Right ventricle myocardium superior (tissue), 1 donor: ENCODE results near the gene ATP8A1. TPM values are rescaled to one million over a fixed set of nuclear protein-coding genes. Genes with fewer than 3 reads are reported as not detected.
"Not testable (repeated sequence)": the region's sequence is repeated elsewhere in the genome, so short reads cannot be mapped to it uniquely, and the experiment has no call there.

Experiments
- ATAC-seq: fragments of 200-7000 bp; cut with Tn5 transposase; one replicate; pipeline ENCODE4 v1.9.1; 2020; ENCODE audit warnings: mild to moderate bottlenecking; ENCODE audit not compliant: poor library complexity
- DNase-seq: peaks from one replicate; pipeline ENCODE4 v3.0.0-alpha.2; 2020
- intact Hi-C: fragments of 100-400 bp; cut with DNase I; formaldehyde crosslinking; loops from one replicate; pipeline ENCODE4 v1.11.2; 2022
- total RNA-seq: library from RNA; stranded (reverse); fragmentation: NEBNext Ultra II Directional; extraction: Animal tissue kit (Norgen Biotek cat#: 25700); gene quantifications from one replicate; pipeline ENCODE4 v1.2.1, GENCODE V29; 2021
- donor health status: DM: no; HTN: yes; CAD: no; lungs with severe emphysema.

ATP8A1 gene
- total RNA-seq, 1 donor from 2014 or later, result 19.3 TPM

DNA sequence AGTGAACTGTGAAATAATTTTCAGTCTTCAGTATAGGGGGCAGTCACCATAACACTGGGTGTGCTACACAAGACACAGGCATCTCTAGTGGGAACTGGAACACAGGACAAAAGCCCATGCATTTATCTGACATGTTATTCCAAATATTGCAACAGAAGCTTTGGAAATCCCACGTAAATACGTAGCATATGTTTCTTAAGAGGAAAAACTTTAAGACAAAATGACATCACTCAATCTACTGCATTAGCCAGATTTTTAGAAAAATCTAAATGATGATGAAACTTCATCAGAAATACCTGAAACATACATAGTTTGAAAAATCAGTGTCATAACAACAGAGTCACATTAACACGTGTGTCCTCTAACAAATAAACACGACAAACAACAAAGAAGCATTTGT, 245.1 kb downstream of the ATP8A1 start:
- intact Hi-C loops, result no loop called here
- ATAC-seq (no peak), DNase-seq (no peak)

GRCh38 chr4:42410446-42410845, 246.5 kb downstream of the ATP8A1 start:
- no peak for ATAC-seq
- DNase-seq, result no peak
- intact Hi-C loops, result no loop called here

- DNase-seq (no peak), ATAC-seq (no peak)
These were observed 252.9 kb downstream of the ATP8A1 start for GRCh38 chr4:42404001-42404400.

DNA sequence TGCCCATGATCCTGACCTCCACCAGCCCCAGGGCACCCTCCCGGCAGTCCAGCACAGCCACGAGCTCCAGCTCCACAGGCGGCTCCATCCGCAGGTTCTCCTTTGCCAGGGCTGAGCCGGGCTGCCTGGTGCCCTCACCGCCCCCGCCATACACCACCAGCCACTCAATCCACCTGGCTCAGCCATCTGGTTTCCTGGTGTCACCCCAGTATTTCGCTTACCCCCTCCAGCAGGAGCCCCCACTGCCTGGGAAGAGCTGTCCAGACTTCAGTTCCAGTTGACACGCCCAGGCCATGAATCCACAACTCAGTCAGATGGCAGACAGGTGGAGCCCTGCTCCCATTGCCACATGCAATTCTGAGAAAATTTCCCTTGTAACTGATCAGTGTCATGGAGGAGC, 255.7 kb downstream of the ATP8A1 start:
- intact Hi-C loops, result no loop called here
- DNase-seq (no peak), ATAC-seq (no peak)

More at GRCh38 chr4:42404001-42404400, 252.9 kb downstream of the ATP8A1 start:
- intact Hi-C loops, result no loop called here

DNA sequence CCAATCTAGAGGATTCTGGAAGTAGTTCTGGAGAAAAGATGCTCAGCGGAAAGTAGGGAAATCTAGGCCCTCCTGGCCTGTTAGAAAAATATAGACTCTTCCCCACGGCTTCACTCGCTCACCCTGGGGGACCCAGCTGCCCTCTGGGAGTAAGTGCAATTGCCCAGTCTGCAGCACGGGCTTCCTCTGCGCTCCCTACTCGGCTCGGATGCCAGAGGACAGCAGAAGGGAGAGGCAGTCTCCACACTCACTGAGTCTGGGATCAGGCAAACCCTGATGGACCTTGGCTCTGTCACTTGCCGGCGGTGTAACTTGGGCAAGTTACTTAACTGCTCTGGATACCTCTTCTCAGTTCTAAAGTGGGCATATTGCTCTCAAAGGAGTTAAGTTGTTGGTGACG, 257.5 kb downstream of the ATP8A1 start:
- DNase-seq (no peak), ATAC-seq (no peak)
- intact Hi-C loops, result no loop called here

DNA sequence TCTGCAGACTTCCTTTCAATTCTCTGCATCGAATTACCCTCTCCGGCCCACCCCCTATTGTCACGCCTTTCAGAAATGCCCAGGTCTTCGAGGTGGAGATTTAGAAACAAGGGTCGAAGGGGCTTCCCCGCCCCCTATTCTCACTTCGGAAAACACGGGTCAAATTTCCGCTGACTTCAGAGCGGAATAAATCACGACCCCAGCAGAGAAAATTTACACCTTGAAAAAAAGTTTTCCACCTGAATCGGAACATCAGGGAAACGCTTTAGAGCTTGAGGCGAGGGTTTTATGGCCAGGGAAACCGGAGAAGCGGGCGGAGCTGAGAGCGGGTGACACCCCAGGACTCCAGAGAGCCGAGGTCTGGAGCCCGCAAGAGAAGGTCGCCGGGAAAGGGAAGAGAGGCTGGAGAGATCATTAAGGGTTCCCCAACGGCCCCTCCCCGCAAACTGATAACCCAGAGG, 258.0 kb downstream of the ATP8A1 start:
- no peak for ATAC-seq
- intact Hi-C loops, result no loop called here
- no peak for DNase-seq

- ATAC-seq (peak; percentile 62), DNase-seq (no peak)
- intact Hi-C loops, result no loop called here
These were observed 258.6 kb downstream of the ATP8A1 start for GRCh38 chr4:42398171-42398870.

DNA sequence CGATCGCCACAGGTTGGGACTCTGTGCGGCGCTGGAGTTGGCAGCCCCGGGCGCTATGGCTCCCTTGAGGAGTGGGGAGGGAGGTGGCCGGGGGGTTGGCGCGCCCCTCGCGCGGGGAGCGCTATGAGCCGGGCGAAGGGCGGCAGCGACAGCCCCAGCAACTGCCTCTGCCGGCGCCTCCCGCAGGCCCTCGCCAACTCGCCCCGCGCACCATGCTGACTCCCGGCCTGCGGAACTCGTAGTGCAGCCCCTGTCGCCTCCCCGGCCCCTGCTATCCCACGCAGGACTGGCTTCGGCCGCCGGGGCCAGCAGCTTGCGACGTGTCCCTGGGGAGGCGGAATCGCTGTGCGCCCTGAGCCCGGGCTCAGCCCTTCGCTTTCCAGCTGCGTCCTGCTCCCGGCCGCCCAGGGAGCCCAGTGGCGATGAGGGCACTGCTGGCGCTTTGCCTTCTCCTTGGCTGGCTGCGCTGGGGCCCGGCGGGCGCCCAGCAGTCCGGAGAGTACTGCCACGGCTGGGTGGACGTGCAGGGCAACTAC, 259.2 kb downstream of the ATP8A1 start:
- intact Hi-C loops, result no loop called here
- DNase-seq (peak; percentile 48), ATAC-seq (peak; percentile 59)

DNA sequence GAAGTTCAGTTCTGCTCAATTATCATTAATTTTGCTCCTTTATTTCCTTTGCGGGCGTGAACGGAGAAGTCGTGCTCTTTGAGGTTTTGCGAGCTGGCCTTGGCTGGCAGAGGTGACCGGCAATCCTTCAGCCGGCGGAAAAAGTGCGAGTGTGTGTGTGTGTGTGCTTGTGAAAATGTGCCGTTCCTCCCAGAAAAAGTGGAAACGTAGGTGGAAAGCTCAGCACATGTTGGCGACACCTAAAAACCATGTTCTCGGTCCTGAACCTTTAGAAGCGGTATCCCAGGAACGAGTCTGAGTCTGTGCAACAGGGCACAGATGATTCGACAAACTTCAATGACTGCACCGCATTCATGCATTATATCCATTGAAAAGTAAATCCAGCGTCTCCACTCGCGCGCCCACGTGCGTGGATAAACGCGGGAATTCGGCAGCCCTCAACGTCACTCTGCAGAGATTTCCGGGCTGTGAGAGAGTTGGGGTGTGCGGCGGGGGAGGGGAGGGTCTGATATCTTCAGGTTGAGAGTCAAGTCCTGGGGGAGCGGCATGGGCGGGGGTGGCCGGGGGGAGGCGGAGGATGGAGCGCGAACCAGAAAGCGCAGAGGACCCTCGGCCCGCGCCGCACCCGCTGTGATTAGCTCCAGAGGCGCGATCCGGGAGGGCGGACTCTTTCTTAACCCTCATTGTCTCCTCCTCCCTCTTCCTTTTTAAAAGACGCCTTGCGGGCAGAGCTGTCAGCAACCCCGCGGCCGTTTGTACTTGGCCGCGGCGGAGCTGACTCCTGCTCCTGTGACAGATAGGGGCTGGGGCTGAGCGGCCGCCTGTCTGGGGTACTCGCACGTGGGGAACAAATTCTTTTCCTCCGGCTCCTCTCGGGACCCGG, 259.9 kb downstream of the ATP8A1 start, which contains the start of gene SHISA3:
Gene SHISA3 (plus strand): TSS at position 737 of the 883 bp plus-strand sequence. CDS start 569 bp downstream, outside the sequence.
- ATAC-seq (peak; percentile 78), DNase-seq (peak; percentile 60)
- intact Hi-C loops, result no loop called here

GRCh38 chr4:42396361-42396751, 260.5 kb downstream of the ATP8A1 start:
- ATAC-seq (no peak), DNase-seq (no peak)

GRCh38 chr4:42395595-42395994, 261.3 kb downstream of the ATP8A1 start:
- intact Hi-C loops, result no loop called here
- no peak for DNase-seq
- ATAC-seq, result no peak

More at GRCh38 chr4:42396361-42396751, 260.5 kb downstream of the ATP8A1 start:
- intact Hi-C loops, result no loop called here

DNA sequence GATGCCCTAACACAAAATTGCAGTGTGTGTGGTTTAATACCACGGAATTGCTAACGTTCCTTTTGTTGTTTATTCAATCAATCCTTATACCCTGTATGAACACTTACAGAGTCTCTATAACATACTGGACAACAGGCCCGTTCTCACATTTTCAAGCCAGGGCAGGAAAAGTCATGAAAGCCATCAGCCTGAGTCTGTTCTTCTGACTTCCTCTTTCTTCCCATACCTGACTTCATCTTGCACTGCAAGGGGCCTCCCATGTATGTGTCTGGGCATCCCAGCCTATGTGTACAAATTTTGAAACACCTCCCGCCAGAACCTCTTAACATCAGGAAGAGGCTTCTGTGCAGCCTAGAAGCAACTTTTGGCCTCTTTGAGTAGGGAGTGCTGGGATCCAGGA, 264.5 kb downstream of the ATP8A1 start:
- intact Hi-C loops, result no loop called here
- no peak for ATAC-seq

GRCh38 chr4:42391981-42392380, 264.9 kb downstream of the ATP8A1 start:
- DNase-seq, result no peak
- intact Hi-C loops, result no loop called here
- ATAC-seq, result peak; percentile 95

More for the DNA sequence above, 264.5 kb downstream of the ATP8A1 start:
- no peak for DNase-seq

- no peak for DNase-seq
- ATAC-seq, result no peak
- intact Hi-C loops, result no loop called here
These were observed 265.6 kb downstream of the ATP8A1 start for GRCh38 chr4:42391355-42391664.

DNA sequence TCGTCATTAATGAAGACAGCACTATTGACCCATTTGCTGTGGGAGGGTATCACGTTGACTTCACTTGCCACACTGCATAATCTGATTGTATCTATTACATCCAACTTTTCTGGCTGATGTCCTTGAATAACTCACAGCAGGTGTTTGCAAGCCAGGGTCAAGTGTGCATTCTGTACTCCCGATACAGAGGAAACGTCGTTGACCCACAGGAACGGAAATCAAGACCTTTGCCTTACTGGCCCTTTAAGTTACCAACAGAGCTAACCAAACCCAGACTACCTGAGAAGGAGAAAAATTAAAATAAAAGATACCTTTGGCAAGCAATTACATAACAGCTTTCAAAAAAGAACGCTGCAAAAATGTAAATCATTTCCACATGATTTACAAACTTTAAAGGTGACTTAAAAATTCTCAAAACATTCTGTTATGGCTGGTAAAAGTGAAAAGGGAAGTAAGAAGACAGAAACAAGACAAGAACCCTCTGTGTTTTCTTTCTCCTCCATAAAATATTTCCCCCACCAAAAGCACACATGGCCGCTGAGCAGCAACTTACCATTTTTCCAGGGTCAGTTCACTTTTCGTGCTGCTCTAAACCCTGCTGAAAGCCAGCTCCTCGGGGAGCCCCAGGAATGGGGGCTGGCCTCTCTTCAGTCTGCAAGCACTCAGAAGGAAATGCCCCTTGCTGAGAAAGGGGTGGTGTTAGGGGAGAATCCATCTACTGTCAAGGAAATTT, 266.1 kb downstream of the ATP8A1 start:
- intact Hi-C loops, result no loop called here
- no peak for DNase-seq
- ATAC-seq, result no peak

DNA sequence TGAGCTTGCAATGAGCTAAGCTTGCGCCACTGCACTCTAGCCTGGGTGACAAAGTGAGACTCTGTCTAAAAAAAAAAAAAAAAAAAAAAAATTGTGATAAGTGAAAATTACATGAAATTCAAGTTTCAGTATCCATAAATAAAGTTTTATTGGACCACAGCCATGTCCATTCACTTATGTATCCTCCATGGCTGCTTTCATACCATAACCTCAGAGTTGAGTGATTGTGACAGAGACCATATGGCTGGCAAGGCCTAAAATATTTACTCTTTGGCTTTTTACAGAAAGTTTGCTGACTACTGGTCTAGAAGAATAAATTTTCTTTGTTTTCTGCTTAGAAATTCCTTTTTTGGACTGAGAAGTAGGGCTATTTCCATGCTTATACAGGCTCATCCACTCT, 271.4 kb downstream of the ATP8A1 start:
- intact Hi-C loops, result no loop called here
- DNase-seq, result no peak
- ATAC-seq, result no peak

- ATAC-seq, result no peak
- intact Hi-C loops, result no loop called here
- DNase-seq, result no peak
These were observed 275.2 kb downstream of the ATP8A1 start for GRCh38 chr4:42381666-42382065.

- no peak for ATAC-seq
- DNase-seq, result no peak
- intact Hi-C loops, result no loop called here
These were observed 279.4 kb downstream of the ATP8A1 start for GRCh38 chr4:42377497-42377896.

DNA sequence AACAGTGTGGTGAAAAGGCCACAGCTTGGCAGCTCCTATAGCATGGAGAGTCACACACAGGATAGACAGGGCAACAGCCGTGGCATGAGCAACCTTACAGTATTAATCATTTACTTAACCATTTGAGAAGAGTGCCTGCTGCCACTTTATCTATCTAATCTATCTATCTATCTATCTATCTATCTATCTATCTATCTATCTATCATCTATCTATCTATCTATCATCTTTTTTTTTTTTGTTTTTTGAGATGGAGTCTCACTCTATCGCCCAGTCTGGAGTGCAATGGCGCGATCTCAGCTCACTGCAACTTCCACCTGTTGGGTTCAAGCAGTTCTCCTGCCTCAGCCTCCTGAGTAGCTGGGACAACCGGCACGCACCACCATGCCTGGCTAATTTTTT, 284.6 kb downstream of the ATP8A1 start:
- intact Hi-C loops, result loop anchor here (5.0 kb wide), 1 partner anchor 150 kb away; no protein-coding TSS in a partner anchor
- not testable (repeated sequence) for DNase-seq, ATAC-seq
